Transverse colon (tissue), 3 donors: ENCODE data around the gene ZNF32.

Source experiments
- CTCF ChIP-seq, 5 experiments: fragments of 200-600 bp in 3 of 5; fragments of 450-650 bp in 2 of 5; sonication (generic) in 3 of 5; IDR thresholded peaks; 1 replicate in 2 of 5; 2 replicates in 3 of 5; pipeline ENCODE4 v1.5.1; 2016 to 2017; ENCODE audit warnings: antibody characterized with exemption in 5 of 5, inconsistent platforms in 3 of 5, mild to moderate bottlenecking in 2 of 5, moderate library complexity in 1 of 5
- EP300 ChIP-seq: sonication (generic); formaldehyde crosslinking; IDR thresholded peaks from one replicate; pipeline ENCODE4 v1.6.1; 2017; ENCODE audit warnings: antibody characterized with exemption, low read depth

GRCh38 chr10:43687373-43687772 is 38.7 kb upstream of the ZNF32 start:
- no peak for TF ChIP-seq EP300
- TF ChIP-seq CTCF (IDR thresholded peaks at IDR 0.05), result no peak
